NCI-H2196 treated with DMSO at 0.1 percent for 48 hours (cell line): ENCODE measurements around the gene ZNF410.

ENCODE experiments used
- DNase-seq: peaks from one replicate; lab custom pipeline; 2025; ENCODE audit not compliant: unreplicated experiment; lab: John Stamatoyannopoulos, UW

The ZNF410 gene

GRCh38 chr14:73949752-73950734 is 63.4 kb downstream of the ZNF410 start, which contains the start of the genes COQ6 and FAM161B:
Gene COQ6, plus strand, starts transcription at chr14:73950302. Its CDS starts 31 bp downstream, at chr14:73950333.
Gene FAM161B, minus strand, starts transcription at chr14:73950094. Its CDS starts 68 bp downstream, at chr14:73950026.
- DNase-seq = peak; percentile 93

DNA sequence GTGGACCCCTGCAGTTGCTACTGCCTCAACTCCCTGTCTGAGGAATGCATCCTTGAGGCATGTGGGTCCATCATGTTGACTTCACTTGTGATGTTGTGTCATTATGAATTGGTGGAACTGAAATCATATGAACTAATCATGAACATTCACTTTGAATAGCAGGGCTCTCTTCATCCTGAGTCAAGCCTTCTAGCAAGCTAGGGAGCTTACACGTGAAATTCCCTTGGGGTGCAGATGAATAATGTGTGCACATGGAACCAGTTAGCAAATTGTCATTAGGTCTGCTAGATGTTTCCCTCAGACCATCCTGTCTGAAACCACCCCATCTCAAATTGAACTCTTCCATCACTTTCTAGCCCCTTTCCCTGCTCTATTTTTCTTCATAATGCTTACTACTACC is 67.1 kb downstream of the ZNF410 start:
- no peak for DNase-seq

GRCh38 chr14:73955674-73956073 is 69.0 kb downstream of the ZNF410 start:
- no peak for DNase-seq

DNA sequence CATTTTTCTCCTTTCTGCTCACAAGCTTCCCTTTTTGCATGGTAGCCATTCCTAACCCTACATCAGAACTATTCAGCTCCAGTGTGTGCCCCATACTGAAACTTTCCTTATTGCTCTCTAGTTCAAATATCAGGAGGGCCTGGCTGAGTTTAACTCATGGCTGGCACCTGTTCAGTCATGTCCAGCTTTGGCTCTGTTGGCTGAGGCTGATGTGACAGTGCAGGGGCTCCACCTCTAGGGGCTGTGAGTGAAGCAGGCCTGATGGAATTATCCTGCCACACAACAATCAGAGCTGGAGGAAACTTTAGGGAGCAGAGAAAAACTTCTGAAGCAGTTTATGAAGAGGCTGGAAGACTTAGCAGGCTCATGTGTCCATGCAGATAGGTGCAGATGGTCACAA is 71.9 kb downstream of the ZNF410 start:
- no peak for DNase-seq

- no peak for DNase-seq
Measured at GRCh38 chr14:73961192-73961591, 74.5 kb downstream of the ZNF410 start.

GRCh38 chr14:73965216-73965615 is 78.6 kb downstream of the ZNF410 start:
- no peak for DNase-seq

DNA sequence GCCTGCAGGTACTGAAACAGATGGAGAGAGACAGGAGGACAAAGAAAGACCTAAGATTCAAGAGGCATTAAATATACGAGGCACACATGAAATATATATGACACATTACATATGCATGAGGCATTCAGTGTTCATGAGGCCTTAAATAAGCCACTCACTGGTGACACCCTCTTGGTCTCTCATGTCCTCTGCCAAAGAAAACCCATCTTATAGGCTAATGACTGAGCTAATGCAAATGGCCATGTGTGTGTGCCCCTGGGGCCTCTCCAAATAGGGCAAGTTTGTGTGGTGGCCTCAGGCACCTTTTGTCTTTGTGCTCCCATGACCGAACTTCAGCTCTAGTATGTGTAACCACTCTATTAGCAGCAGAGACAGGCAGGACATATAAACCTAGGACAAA is 82.2 kb downstream of the ZNF410 start:
- no peak for DNase-seq

- no peak for DNase-seq
Measured at GRCh38 chr14:73973497-73973896, 86.8 kb downstream of the ZNF410 start.

GRCh38 chr14:73976125-73976524 is 89.5 kb downstream of the ZNF410 start:
- DNase-seq = no peak

- DNase-seq = no peak
Measured at GRCh38 chr14:73977896-73978295, 91.2 kb downstream of the ZNF410 start.
